ENCODE data around the gene CD163L1. TPM values are rescaled to one million over a fixed set of nuclear protein-coding genes. Genes with fewer than 3 reads are reported as not detected.

Gene CD163L1
- total RNA-seq, 1 donor from 2014 or later: 3.2 TPM

DNA sequence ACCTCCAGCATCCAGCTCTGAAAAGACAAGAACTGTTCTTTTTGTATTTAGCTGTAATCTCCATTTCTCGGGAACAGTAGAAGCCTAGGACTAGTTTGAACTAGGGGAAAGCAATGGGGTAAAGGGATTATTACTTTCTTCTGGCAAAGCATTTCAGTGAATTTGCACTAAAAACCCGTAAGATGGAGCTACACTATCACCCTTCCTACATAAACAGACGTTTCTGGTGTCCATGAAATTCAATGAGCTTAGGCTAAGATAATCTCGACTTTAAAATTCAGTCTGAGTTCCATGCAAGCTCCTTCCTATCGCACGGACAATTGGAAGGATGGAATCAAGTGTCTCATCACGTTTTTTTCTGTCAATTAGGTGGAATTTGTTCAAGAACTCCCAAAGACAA lies 116.0 kb downstream of the CD163L1 start:
- DNase-seq (ENCODE audit: low read depth in 2 of 2): peak in 1 of 2 donors; percentile 40

DNA sequence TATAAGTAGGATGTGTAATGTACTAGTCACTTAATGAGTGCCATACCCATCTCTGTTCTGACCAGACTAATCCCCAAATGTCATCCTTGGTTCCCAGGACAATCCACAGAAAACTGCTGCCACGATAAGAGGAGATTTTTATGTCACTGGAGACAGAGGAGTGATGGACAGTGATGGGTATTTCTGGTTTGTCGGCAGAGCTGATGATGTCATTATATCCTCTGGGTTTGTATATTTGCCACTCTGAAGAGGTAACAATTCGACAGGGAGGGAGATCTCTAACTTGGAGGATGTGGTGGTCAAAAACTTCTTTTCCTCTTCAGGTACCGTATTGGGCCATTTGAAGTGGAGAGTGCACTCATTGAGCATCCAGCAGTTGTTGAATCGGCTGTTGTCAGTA lies 119.8 kb downstream of the CD163L1 start:
- DNase-seq (ENCODE audit: low read depth in 2 of 2): no peak

DNA sequence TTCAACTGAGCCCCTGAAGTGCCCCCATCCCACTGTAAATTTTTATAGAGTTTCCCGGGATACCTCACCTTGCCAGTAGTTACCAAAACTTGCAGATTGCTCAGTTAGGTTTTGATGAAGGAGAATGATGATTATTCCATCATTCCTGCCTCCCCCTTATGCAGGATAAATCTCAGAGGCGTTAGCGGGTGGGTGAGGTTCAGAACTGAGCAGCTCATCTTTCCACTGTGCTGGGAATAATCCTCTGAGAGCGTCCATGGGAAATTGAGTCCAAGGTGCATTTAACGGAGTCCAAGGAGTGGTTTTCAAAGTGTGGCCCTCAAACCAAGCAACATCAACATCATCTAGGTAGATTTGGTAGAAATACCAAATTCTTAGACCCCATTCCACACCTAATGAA lies 121.4 kb downstream of the CD163L1 start:
- no peak for DNase-seq (ENCODE audit: low read depth in 2 of 2)

DNA sequence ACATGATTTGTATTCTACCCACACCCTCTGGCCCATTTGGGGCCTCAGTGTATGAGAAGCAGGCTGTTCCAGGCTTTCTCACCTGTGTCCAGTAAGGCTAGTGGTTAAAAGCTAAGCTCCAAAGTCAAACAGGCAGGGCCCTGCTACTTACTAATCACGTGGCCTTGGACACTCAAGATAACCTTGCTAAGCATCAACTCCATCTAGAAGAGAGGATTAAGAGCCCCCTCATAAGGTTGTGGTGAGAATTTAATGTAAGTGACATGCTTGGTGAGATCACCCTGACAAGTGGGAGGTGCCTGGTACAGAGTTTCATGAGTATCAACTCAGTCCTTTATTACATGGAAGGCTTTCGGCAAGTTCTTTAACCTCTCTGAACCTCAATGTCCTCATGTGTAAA lies 122.3 kb downstream of the CD163L1 start:
- no peak for DNase-seq (ENCODE audit: low read depth in 2 of 2)

DNA sequence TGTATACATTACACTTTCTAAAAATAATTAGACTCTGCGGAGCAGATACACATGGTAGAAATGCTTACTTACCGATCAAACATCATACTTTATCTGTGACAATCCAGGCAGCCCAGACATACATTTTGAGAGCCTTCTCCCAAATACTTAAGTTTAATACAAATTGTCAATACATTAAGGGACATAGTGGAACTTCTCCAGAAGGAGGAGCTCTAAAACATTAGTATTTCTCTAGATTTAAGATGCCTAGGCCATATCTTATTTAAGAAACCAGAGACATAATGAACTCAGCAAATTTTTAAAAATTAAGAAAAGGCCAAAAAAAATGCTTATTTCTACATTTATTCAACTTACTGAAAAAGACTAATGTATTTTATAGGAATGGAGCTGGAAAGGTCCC lies 124.0 kb downstream of the CD163L1 start:
- DNase-seq (ENCODE audit: low read depth in 2 of 2): no peak

DNA sequence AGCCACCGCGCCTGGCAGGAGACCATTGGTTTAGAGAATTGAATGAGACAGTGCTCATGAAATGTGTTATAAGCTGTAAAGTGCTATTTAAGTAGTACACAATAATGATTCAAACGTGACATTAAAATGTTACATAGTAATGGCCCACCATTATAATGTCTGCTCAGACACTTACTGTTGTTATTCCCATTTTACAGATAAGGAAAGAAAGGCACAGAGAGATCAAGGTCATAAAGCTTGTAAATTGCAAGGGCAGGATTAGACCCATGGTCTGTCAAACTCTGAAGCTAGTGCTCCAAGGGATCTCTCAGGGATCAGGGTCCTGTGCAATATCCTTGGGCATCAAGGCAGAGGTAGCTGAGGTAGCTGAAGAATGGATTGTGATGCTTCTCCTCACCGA lies 133.9 kb downstream of the CD163L1 start:
- no peak for DNase-seq (ENCODE audit: low read depth in 2 of 2)

Other genes starting within 250 kb of the CD163L1 start
- not detected in 2 replicates for gene ACSM4, start 140.1 kb downstream of the CD163L1 start, total RNA-seq
- gene CD163, start 59.6 kb upstream of the CD163L1 start, total RNA-seq: under 0.01 TPM in 1 of 2 replicates, not detected in the other
- not detected in 2 replicates for gene APOBEC1, start 221.8 kb upstream of the CD163L1 start, total RNA-seq